ENCODE measurements around the gene LTBP2.

LTBP2 gene

DNA sequence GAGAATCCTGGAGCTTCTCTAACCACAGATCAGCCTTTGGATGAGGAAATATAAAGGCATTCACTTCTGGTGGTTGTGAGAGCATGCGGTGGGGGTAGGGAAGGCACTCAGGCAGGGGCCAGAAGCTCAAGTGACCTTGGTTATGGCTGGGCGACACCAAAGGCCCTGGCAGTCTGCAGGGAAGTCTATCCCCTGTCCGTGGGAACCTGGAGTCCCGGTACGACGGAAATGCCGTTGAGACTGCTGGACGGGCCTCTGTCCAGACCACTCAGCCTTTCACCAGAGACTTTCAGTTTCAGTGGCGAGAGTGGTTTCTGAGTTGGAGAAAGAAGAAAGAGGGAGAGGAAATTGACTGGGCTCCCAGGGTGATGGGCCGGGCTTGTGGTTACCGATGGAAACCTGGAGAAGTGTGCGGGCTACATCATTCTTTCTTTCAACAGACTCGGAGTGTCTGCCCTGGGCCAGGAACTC is 97.5 kb downstream of the LTBP2 start:
- H3K4me3 ChIP-seq (ENCODE audit: low read depth, low read length) = no peak overlapping the region
- TF ChIP-seq, protein P1, sequence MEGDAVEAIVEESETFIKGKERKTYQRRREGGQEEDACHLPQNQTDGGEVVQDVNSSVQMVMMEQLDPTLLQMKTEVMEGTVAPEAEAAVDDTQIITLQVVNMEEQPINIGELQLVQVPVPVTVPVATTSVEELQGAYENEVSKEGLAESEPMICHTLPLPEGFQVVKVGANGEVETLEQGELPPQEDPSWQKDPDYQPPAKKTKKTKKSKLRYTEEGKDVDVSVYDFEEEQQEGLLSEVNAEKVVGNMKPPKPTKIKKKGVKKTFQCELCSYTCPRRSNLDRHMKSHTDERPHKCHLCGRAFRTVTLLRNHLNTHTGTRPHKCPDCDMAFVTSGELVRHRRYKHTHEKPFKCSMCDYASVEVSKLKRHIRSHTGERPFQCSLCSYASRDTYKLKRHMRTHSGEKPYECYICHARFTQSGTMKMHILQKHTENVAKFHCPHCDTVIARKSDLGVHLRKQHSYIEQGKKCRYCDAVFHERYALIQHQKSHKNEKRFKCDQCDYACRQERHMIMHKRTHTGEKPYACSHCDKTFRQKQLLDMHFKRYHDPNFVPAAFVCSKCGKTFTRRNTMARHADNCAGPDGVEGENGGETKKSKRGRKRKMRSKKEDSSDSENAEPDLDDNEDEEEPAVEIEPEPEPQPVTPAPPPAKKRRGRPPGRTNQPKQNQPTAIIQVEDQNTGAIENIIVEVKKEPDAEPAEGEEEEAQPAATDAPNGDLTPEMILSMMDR (IDR thresholded peaks at IDR 0.05; ENCODE audit: borderline replicate concordance, insufficient read depth, low read depth, low read length) = no peak

DNA sequence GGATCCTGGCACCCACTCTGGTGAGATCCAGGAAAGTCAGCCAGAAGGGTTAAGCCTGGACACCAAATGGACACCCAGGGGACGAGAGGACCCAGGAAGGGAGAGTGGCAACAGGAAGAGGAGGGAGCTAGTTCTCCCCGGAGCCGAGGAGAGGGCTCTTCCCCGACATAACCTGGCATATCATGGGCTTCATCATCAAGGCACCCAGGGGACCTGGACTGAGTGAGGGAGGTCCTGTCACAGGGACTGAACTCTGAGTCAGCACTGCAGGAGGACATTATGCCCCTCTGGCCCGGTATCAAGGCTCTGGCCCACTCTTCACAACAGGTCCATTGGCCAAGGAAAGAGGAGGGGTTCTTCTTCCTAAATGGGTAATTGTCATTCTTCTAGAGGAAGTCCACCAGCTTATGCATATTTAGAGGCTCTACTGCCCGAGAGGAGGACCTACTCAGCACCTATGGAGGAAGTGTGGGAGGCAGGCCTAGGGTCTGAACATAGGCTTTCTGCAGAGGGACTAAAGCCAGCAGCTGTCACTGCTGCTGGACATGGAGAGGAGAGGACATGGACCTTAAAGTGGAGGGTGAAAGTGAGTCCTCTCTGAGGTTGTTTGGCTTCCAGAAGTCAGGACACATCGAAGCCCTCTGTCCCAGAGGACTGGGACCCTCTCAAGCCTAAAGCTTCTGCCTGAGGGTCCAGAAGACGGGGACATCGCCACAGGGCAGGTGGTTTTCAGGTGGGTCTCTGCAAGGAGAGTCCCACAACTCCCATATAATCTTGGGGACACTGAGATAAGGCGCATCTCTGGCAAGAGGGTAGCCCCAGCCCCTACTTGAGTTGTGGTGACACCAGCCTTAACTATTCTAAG is 99.8 kb downstream of the LTBP2 start:
- TF ChIP-seq, protein P1 (IDR thresholded peaks at IDR 0.05; ENCODE audit: borderline replicate concordance, insufficient read depth, low read depth, low read length) = no peak

GRCh38 chr14:74510959-74511409 is 101.1 kb downstream of the LTBP2 start:
- H3K4me3 ChIP-seq (ENCODE audit: low read depth, low read length) = no peak overlapping the region
- TF ChIP-seq, protein P1 (IDR thresholded peaks at IDR 0.05; ENCODE audit: borderline replicate concordance, insufficient read depth, low read depth, low read length) = no peak

More for the DNA sequence above, 99.8 kb downstream of the LTBP2 start:
- H3K4me3 ChIP-seq (ENCODE audit: low read depth, low read length) = no peak overlapping the region

DNA sequence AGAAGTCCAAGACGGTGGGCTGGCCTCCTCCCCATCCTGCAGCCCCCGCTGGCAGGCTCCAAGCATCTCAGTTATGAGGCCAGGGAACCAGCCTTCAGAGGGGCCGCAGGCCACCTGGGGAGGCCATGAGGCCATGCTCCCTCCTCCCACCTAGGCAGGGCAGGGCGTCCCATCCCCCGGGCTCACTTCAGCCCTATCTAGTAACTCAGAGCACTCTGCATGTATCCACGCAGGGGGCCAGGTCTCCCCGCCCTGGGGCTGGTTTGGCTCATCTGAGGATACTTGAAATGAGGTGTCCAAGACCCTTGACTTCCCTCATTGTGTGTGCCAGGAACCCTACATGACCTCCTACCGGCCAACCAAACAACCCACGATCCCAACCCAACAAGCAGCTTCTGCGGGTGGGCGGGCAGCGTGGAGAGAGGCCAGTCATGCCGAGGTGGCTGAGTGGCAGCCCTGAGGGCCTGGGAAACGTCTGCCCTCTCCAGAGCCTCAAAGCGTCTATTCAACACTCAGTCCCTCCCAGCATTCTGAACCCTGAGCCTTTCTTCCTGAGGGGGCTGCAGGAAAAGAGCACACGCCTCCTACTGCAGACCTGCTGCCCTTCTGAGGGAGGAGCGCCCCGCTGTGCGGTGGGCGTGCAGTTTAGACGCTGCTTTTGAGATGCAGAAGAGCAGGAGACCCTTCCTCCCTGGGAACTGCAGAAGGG is 101.7 kb downstream of the LTBP2 start:
- TF ChIP-seq, protein P1 (IDR thresholded peaks at IDR 0.05; ENCODE audit: borderline replicate concordance, insufficient read depth, low read depth, low read length) = no peak

GRCh38 chr14:74509587-74510222 is 102.3 kb downstream of the LTBP2 start:
- H3K4me3 ChIP-seq (ENCODE audit: low read depth, low read length) = no peak overlapping the region
- TF ChIP-seq, protein P1 (IDR thresholded peaks at IDR 0.05; ENCODE audit: borderline replicate concordance, insufficient read depth, low read depth, low read length) = no peak

More for the DNA sequence above, 101.7 kb downstream of the LTBP2 start:
- H3K4me3 ChIP-seq (ENCODE audit: low read depth, low read length) = no peak overlapping the region

DNA sequence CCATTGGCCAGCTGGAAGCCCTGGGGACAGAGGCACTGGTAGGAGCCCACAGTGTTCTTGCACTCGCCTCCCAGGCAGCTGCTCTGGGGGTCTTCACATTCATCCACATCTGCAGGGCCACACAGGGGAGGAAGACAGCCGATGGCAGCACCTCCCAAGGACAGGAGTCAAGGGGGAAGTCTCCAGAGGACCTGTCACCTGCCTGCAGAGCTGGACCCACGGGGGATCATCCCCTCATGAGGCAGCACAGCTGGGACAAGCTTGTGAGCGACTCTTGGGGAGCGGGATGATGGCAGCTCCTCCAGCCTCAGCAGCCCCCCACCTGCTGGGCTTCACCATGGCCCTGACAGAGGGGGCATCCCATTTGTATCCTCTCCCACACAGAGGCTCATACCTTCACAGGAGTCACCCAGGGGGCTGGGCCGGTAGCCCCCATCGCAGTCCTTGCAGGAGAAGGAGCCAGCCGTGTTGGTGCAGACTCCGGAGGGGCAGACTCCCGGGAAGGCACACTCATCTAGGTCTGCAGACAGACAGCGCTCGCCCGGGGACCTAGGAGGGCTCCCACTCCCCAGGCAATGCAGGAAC is 103.1 kb downstream of the LTBP2 start:
- H3K4me3 ChIP-seq (ENCODE audit: low read depth, low read length) = no peak overlapping the region
- TF ChIP-seq, protein P1 (IDR thresholded peaks at IDR 0.05; ENCODE audit: borderline replicate concordance, insufficient read depth, low read depth, low read length) = no peak
